ENCODE data around the gene ZSCAN20. TPM values are rescaled to one million over a fixed set of nuclear protein-coding genes. Genes with fewer than 3 reads are reported as not detected.
"Not testable (repeated sequence)": the region's sequence is repeated elsewhere in the genome, so short reads cannot be mapped to it uniquely, and the experiment has no call there.

ZSCAN20 gene
- total RNA-seq, 4 donors from 2014 or later, result 2.1 to 6.1 (median 4.0) TPM

DNA sequence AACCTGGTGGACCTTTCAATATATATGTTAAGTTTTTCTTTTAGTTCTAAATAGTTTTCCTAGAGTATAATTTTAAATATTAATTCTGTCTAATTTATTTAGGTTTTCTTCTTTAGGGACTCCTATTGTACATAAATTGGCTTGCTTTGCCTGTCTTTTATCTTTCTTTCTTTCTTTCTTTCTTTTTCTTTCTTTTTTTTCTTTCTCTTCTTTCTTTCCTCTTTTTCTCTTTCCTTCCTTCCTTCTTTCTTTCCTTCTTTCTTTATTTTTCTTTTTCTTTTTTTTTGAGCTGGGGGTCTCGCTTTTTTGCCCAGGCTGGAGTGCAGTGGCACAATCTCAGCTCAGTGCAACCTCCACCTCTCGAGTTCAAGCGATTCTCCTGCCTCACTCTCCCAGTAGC lies 35.2 kb downstream of the ZSCAN20 start:
- TF ChIP-seq CTCF (IDR thresholded peaks at IDR 0.05), result no peak
- TF ChIP-seq POLR2A (IDR thresholded peaks at IDR 0.05), result no peak
- Histone ChIP-seq H3K9me3 (no peaks in the 10 kb centered on the region), H3K27me3 (no peaks in the 10 kb centered on the region), H3K4me1 (no peaks in the 10 kb centered on the region), H3K4me3 (no peak overlapping the region), H3K27ac (no peak overlapping the region), H3K36me3 (no peaks in the 10 kb centered on the region)
- 87 to 94% methylated on average over 3 of the region's 3 CpGs for WGBS, 2 donors
- intact Hi-C loops (cut with DNase I), result no loop called here
- no peak for DNase-seq

GRCh38 chr1:33508151-33508550 lies 35.7 kb downstream of the ZSCAN20 start:
- no peaks in the 10 kb centered on the region for H3K36me3 ChIP-seq
- intact Hi-C loops (cut with DNase I), result no loop called here
- H3K27ac ChIP-seq, result no peak overlapping the region
- WGBS, 2 donors, result 64 to 90% methylated on average over 1 of the region's 1 CpG
- no peak for DNase-seq
- TF ChIP-seq POLR2A (IDR thresholded peaks at IDR 0.05), result no peak
- no peak for TF ChIP-seq CTCF (IDR thresholded peaks at IDR 0.05)
- no peaks in the 10 kb centered on the region for H3K9me3 ChIP-seq
- no peak overlapping the region for H3K4me3 ChIP-seq
- H3K4me1 ChIP-seq, result no peaks in the 10 kb centered on the region
- no peaks in the 10 kb centered on the region for H3K27me3 ChIP-seq

GRCh38 chr1:33509276-33509675 lies 36.8 kb downstream of the ZSCAN20 start:
- H3K27me3 ChIP-seq; H3K36me3 ChIP-seq; H3K4me3 ChIP-seq; H3K9me3 ChIP-seq; H3K27ac ChIP-seq; intact Hi-C loops (cut with DNase I); DNase-seq; H3K4me1 ChIP-seq: not testable (repeated sequence)
- no CpG with 5 or more reads among the region's 24 CpGs for WGBS, 2 donors

GRCh38 chr1:33512226-33513011 lies 40.0 kb downstream of the ZSCAN20 start:
- intact Hi-C loops (cut with DNase I), result no loop called here
- H3K4me3 ChIP-seq, result no peak overlapping the region
- H3K27ac ChIP-seq, result no peak overlapping the region
- no peaks in the 10 kb centered on the region for H3K36me3 ChIP-seq
- no peaks in the 10 kb centered on the region for H3K9me3 ChIP-seq
- H3K27me3 ChIP-seq, result no peaks in the 10 kb centered on the region
- peaks cover 0 to 12% (median 0%) of the 10 kb centered on the region in 3 donors for H3K4me1 ChIP-seq
- no peak for DNase-seq
- TF ChIP-seq CTCF (IDR thresholded peaks at IDR 0.05) (no peak), POLR2A (IDR thresholded peaks at IDR 0.05) (no peak)
- WGBS, 2 donors, result 58 to 63% methylated on average over 6 of the region's 6 CpGs

- WGBS, 2 donors, result 43 to 62% methylated on average over 1 to 5 of the region's 8 CpGs
- Histone ChIP-seq H3K4me3 (no peak overlapping the region), H3K9me3 (no peaks in the 10 kb centered on the region), H3K27me3 (no peaks in the 10 kb centered on the region), H3K27ac (no peak overlapping the region), H3K4me1 (peaks cover 0 to 12% (median 0%) of the 10 kb centered on the region in 3 donors), H3K36me3 (no peaks in the 10 kb centered on the region)
- intact Hi-C loops (cut with DNase I), result no loop called here
- no peak for TF ChIP-seq POLR2A (IDR thresholded peaks at IDR 0.05)
- TF ChIP-seq CTCF (IDR thresholded peaks at IDR 0.05), result no peak
- no peak for DNase-seq
These were observed 42.7 kb downstream of the ZSCAN20 start for GRCh38 chr1:33515112-33515511.
